IPS DF 4.7 (cell line): ENCODE measurements around the gene CRELD2.

Source experiments
- DNase-seq: peaks from one replicate; pipeline ENCODE4 v3.0.0-alpha.2; 2013; ENCODE audit warnings: low spot score; ENCODE audit errors: extremely low read depth

CRELD2 gene

GRCh38 chr22:49911881-49912625, 6.4 kb upstream of the CRELD2 start:
- DNase-seq = no peak

- DNase-seq = no peak
Measured at GRCh38 chr22:49913026-49913425, 5.4 kb upstream of the CRELD2 start.

- DNase-seq = no peak
Measured at GRCh38 chr22:49913446-49913845, 5.0 kb upstream of the CRELD2 start.

GRCh38 chr22:49914256-49914655, 4.2 kb upstream of the CRELD2 start:
- no peak for DNase-seq

GRCh38 chr22:49915610-49916009, 2.8 kb upstream of the CRELD2 start:
- DNase-seq = no peak

GRCh38 chr22:49916831-49917230, 1.6 kb upstream of the CRELD2 start:
- no peak for DNase-seq

- no peak for DNase-seq
Measured at GRCh38 chr22:49918911-49919881, 762 bp downstream of the CRELD2 start.

- no peak for DNase-seq
Measured at GRCh38 chr22:49920859-49921258, 2.4 kb downstream of the CRELD2 start.

GRCh38 chr22:49921508-49922278, 3.3 kb downstream of the CRELD2 start:
- DNase-seq = no peak

- DNase-seq = no peak
Measured at GRCh38 chr22:49922484-49922883, 4.0 kb downstream of the CRELD2 start.

- no peak for DNase-seq
Measured at GRCh38 chr22:49922926-49923325, 4.5 kb downstream of the CRELD2 start.

GRCh38 chr22:49923445-49923844, 5.0 kb downstream of the CRELD2 start:
- DNase-seq = no peak

GRCh38 chr22:49924113-49924833, 5.8 kb downstream of the CRELD2 start:
- DNase-seq = no peak

- DNase-seq = no peak
Measured at GRCh38 chr22:49925525-49926128, 7.2 kb downstream of the CRELD2 start.

GRCh38 chr22:49926916-49927315, 8.5 kb downstream of the CRELD2 start:
- DNase-seq = no peak

GRCh38 chr22:49927483-49928184, 9.2 kb downstream of the CRELD2 start:
- DNase-seq = no peak

- DNase-seq = no peak
Measured at GRCh38 chr22:49928185-49928495, 9.7 kb downstream of the CRELD2 start.

- no peak for DNase-seq
Measured at GRCh38 chr22:49928555-49929210, 10.2 kb downstream of the CRELD2 start.

GRCh38 chr22:49929211-49929979, 11.0 kb downstream of the CRELD2 start:
- no peak for DNase-seq
